ENCODE measurements around the gene RNF121. TPM values are rescaled to one million over a fixed set of nuclear protein-coding genes. Genes with fewer than 3 reads are reported as not detected.
A peak's percentile ranks its signal among the peaks of the same experiment; 100 is the strongest.

Gene RNF121
- total RNA-seq, 1 experiment from 2014 or later, result 56.9 TPM

- Histone ChIP-seq H3K14ac (ENCODE audit: insufficient read depth, low read length) (no peak overlapping the region), H4K91ac (ENCODE audit: insufficient read length, low read depth, low read length) (no peak overlapping the region), H3K79me1 (ENCODE audit: insufficient read depth, low read depth, low read length, poor library complexity, severe bottlenecking) (no peaks in the 10 kb centered on the region), H2AFZ (ENCODE audit: low read length) (no peak overlapping the region), H3K9ac (ENCODE audit: extremely low read depth, insufficient read length, low read length) (no peak overlapping the region), H3K4me1 (ENCODE audit: insufficient read depth, low read length) (no peaks in the 10 kb centered on the region), H3K23me2 (ENCODE audit: insufficient read length, low read depth, low read length, poor library complexity, severe bottlenecking) (no peaks in the 10 kb centered on the region), H2BK20ac (ENCODE audit: low read depth, low read length, poor library complexity, severe bottlenecking) (no peak overlapping the region), H2BK12ac (ENCODE audit: insufficient read length, low read depth, low read length) (no peak overlapping the region), H3K56ac (ENCODE audit: insufficient read length, low read depth, low read length) (no peak overlapping the region), H3K27me3 (ENCODE audit: insufficient read depth, low read length) (no peaks in the 10 kb centered on the region), H3K79me2 (ENCODE audit: insufficient read depth, low read length) (no peaks in the 10 kb centered on the region; the same call in 1 of the 2 replicates), H3K4me2 (ENCODE audit: insufficient read depth, insufficient read length, low read length) (no peak overlapping the region), H2BK5ac (ENCODE audit: insufficient read length, low read length) (no peak overlapping the region), H4K8ac (replicated peaks; ENCODE audit: insufficient read length, low read depth, low read length) (no peak overlapping the region), H3K27ac (ENCODE audit: insufficient read length, low read depth, low read length) (no peak overlapping the region), H2BK15ac (ENCODE audit: low read depth, low read length) (no peak overlapping the region), H2AK5ac (ENCODE audit: insufficient read length, low read length) (no peak overlapping the region), H4K5ac (ENCODE audit: insufficient read length, low read depth, low read length) (no peak overlapping the region), H3K4ac (ENCODE audit: low read depth, low read length) (no peak overlapping the region), H3K23ac (ENCODE audit: insufficient read length, low read depth, low read length) (no peak overlapping the region), H3K18ac (ENCODE audit: insufficient read length, low read depth, low read length) (no peak overlapping the region), H4K20me1 (ENCODE audit: control insufficient read depth, insufficient read depth, insufficient read length) (no peaks in the 10 kb centered on the region), H2BK120ac (ENCODE audit: low read depth, low read length, poor library complexity, severe bottlenecking) (no peak overlapping the region), H3K9me3 (ENCODE audit: control insufficient read depth, low read depth, low read length) (no peaks in the 10 kb centered on the region), H3T11ph (ENCODE audit: low read length) (no peak overlapping the region)
- H3K9me3 Mint-ChIP-seq, result no peaks in the 10 kb centered on the region
- no peak for TF ChIP-seq CTCF (conservative IDR thresholded peaks at IDR 0.05)
- whole genome bisulfite sequencing (ENCODE audit: extremely low coverage, insufficient read length, low lambda C conversion rate), result no CpG with 5 or more reads among the region's 5 CpGs
- peak overlapping the region in 1 of 3 experiments; percentile 39; a peak in 1 of 7 replicates for H3K27ac Mint-ChIP-seq
- peaks cover 10% of the 10 kb centered on the region in 2 experiments for H3K4me1 Mint-ChIP-seq
- H3K36me3 Mint-ChIP-seq (ENCODE audit: insufficient read depth in 1 of 3, low read depth in 3 of 3), result peaks cover 27 to 78% (median 66%) of the 10 kb centered on the region in 3 experiments
- H3K27me3 Mint-ChIP-seq (ENCODE audit: low read depth), result no peaks in the 10 kb centered on the region
- no peak overlapping the region for H3K4me3 Mint-ChIP-seq
- DNase-seq, result no peak
These were observed 95.4 kb downstream of the RNF121 start for GRCh38 chr11:72024069-72024754.

All from H9 (cell line).